GM23338 (cell line): Measurements from ENCODE around the gene FARS2. TPM values are rescaled to one million over a fixed set of nuclear protein-coding genes. Genes with fewer than 3 reads are reported as not detected.

ENCODE experiments used
- ATAC-seq: fragments of 200-7000 bp; cut with Tn5 transposase; 3 replicates; pipeline ENCODE4 v1.9.1; 2020
- DNase-seq: peaks from one replicate; pipeline ENCODE4 v3.0.0-alpha.2; 2015; ENCODE audit warnings: low spot score
- H2AFZ ChIP-seq: fragments of 200-600 bp; sonication (generic); 2 replicates; pipeline ENCODE4 v1.8.0; 2016; ENCODE audit warnings: antibody characterized with exemption, mild to moderate bottlenecking, moderate library complexity
- H3F3A ChIP-seq: fragments of 200-600 bp; sonication (generic); replicated peaks from 2 replicates; pipeline ENCODE4 v1.8.0; 2017; ENCODE audit warnings: antibody characterized with exemption, mixed run types, low read depth
- H3K27ac ChIP-seq: fragments of 200-600 bp; sonication (generic); 2 replicates; pipeline ENCODE4 v1.6.1; 2016; ENCODE audit warnings: low read depth
- H3K27me3 ChIP-seq: fragments of 200-600 bp; sonication (generic); 2 replicates; pipeline ENCODE4 v1.8.0; 2016; ENCODE audit warnings: mild to moderate bottlenecking, mixed run types, moderate library complexity; ENCODE audit not compliant: insufficient read depth
- H3K36me3 ChIP-seq: fragments of 200-600 bp; sonication (generic); 2 replicates; pipeline ENCODE4 v1.8.0; 2016; ENCODE audit warnings: mild to moderate bottlenecking; ENCODE audit not compliant: insufficient read depth
- H3K4me1 ChIP-seq: fragments of 200-600 bp; sonication (generic); 2 replicates; pipeline ENCODE4 v1.8.0; 2016; ENCODE audit warnings: mild to moderate bottlenecking, moderate library complexity; ENCODE audit not compliant: insufficient read depth
- H3K4me2 ChIP-seq: fragments of 200-600 bp; sonication (generic); 2 replicates; pipeline ENCODE4 v1.7.1; 2017; ENCODE audit warnings: mixed run types
- H3K4me3 ChIP-seq: fragments of 200-600 bp; sonication (generic); 2 replicates; pipeline ENCODE4 v1.6.1; 2016; ENCODE audit warnings: mixed run types
- H3K79me2 ChIP-seq: fragments of 200-600 bp; sonication (generic); replicated peaks from 2 replicates; pipeline ENCODE4 v1.8.0; 2017; ENCODE audit warnings: mild to moderate bottlenecking; ENCODE audit not compliant: insufficient read depth
- H3K9me2 ChIP-seq: fragments of 200-600 bp; sonication (generic); 2 replicates; pipeline ENCODE4 v1.8.0; 2017; ENCODE audit not compliant: insufficient read depth
- H4K20me1 ChIP-seq: fragments of 200-600 bp; sonication (generic); replicated peaks from 2 replicates; pipeline ENCODE4 v1.8.0; 2017; ENCODE audit warnings: mild to moderate bottlenecking; ENCODE audit not compliant: insufficient read depth
- H3K27ac Mint-ChIP-seq: 2 replicates; pipeline ENCODE4 v1.8.0; 2020; ENCODE audit warnings: inconsistent platforms, mild to moderate bottlenecking, moderate library complexity, mixed read lengths
- H3K27me3 Mint-ChIP-seq: 3 replicates; pipeline ENCODE4 v1.8.0; 2022; ENCODE audit warnings: low read depth, mild to moderate bottlenecking, moderate library complexity, mixed read lengths, inconsistent platforms; ENCODE audit not compliant: insufficient read depth, poor library complexity
- H3K36me3 Mint-ChIP-seq: 3 replicates; pipeline ENCODE4 v1.8.0; 2021; ENCODE audit warnings: low read depth, mild to moderate bottlenecking, inconsistent platforms, moderate library complexity, mixed read lengths
- H3K4me1 Mint-ChIP-seq: 3 replicates; pipeline ENCODE4 v1.8.0; 2020; ENCODE audit warnings: mild to moderate bottlenecking, inconsistent platforms, mixed read lengths
- H3K4me3 Mint-ChIP-seq: 3 replicates; pipeline ENCODE4 v1.8.0; 2021; ENCODE audit warnings: moderate library complexity, mild to moderate bottlenecking, inconsistent platforms, mixed read lengths
- H3K9me3 Mint-ChIP-seq: 3 replicates; pipeline ENCODE4 v1.8.0; 2020; ENCODE audit warnings: moderate library complexity, mild to moderate bottlenecking, inconsistent platforms, mixed read lengths
- CREB1 ChIP-seq: fragments of 250-450 bp; sonication (Bioruptor Pico); IDR thresholded peaks from 2 replicates; pipeline ENCODE4 v1.5.0; 2020; ENCODE audit warnings: low read depth, mild to moderate bottlenecking, moderate library complexity
- CTCF ChIP-seq, 2 experiments: fragments of 200-600 bp in 1 of 2; sonication (generic) in 1 of 2; conservative IDR thresholded peaks; 2 replicates each; pipeline versions ENCODE4 v1.5.1 to v1.6.1; 2016 to 2017; ENCODE audit warnings: antibody characterized with exemption in 2 of 2, low read depth in 2 of 2, mild to moderate bottlenecking in 2 of 2, moderate library complexity in 1 of 2
- POLR2AphosphoS5 ChIP-seq: IDR thresholded peaks from 2 replicates; pipeline ENCODE4 v1.6.1; 2016; ENCODE audit warnings: antibody characterized with exemption, low read depth
- ZNF331 ChIP-seq: fragments of 250-450 bp; sonication (Bioruptor Pico); IDR thresholded peaks from 2 replicates; pipeline ENCODE4 v1.5.0; 2020; ENCODE audit warnings: low read depth, mild to moderate bottlenecking, moderate library complexity
- polyA plus RNA-seq: library from polyadenylated mRNA; unstranded; fragments of >200 nt; fragmentation: Nextera tagmentation; extraction: Ambion mirVana; gene quantifications from 2 replicates; pipeline ENCODE4 v1.2.1, GENCODE V29; 2016
- total RNA-seq: library from RNA; depleted of rRNA; stranded (reverse); fragments of >200 nt; shearing (Covaris generic); gene quantifications from 2 replicates; pipeline ENCODE4 v1.2.3, GENCODE V29; 2014
- TF ChIP-seq, protein P1 (sequence below): fragments of 250-450 bp; sonication (Bioruptor Pico); IDR thresholded peaks from 2 replicates; pipeline ENCODE4 v1.5.0; 2020; ENCODE audit warnings: mild to moderate bottlenecking, moderate library complexity
- TF ChIP-seq, protein P2 (sequence below): IDR thresholded peaks from 2 replicates; pipeline ENCODE4 v1.6.1; 2016; ENCODE audit warnings: antibody characterized with exemption

The FARS2 gene
- total and polyA plus RNA-seq, 2 experiments from 2014 or later, result 7.6 to 19.0 TPM

DNA sequence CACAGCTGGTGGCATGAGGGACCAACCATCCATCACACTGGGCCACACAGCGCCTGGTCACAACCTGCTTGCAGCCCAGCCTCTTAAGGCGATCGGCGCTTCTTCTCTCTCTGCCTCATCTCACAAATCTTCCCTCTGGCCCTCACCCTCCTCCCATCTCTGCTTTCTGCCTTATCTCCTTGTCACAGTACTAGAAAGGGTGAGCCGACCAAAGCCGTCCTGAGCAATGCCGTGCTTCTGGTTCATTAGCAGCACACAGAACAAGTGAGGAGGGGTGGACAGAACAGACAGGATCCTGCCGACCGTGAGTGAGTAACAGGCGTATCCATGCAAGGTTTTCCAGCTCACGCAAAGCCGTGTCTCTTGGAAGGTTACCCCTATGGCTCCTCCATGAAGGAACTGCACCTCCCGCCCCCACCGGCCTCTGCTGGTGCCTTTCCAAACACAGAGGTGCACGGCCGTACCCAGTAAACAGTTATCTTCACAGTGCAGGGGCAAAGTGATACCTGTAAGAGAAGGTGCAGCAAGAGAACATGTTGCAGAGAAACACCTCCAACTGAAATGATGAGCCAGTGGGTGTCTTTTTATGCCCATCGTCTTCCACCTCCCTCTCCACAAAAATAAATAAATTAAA is 331.7 kb downstream of the FARS2 start (continued):
- TF ChIP-seq, protein P1, sequence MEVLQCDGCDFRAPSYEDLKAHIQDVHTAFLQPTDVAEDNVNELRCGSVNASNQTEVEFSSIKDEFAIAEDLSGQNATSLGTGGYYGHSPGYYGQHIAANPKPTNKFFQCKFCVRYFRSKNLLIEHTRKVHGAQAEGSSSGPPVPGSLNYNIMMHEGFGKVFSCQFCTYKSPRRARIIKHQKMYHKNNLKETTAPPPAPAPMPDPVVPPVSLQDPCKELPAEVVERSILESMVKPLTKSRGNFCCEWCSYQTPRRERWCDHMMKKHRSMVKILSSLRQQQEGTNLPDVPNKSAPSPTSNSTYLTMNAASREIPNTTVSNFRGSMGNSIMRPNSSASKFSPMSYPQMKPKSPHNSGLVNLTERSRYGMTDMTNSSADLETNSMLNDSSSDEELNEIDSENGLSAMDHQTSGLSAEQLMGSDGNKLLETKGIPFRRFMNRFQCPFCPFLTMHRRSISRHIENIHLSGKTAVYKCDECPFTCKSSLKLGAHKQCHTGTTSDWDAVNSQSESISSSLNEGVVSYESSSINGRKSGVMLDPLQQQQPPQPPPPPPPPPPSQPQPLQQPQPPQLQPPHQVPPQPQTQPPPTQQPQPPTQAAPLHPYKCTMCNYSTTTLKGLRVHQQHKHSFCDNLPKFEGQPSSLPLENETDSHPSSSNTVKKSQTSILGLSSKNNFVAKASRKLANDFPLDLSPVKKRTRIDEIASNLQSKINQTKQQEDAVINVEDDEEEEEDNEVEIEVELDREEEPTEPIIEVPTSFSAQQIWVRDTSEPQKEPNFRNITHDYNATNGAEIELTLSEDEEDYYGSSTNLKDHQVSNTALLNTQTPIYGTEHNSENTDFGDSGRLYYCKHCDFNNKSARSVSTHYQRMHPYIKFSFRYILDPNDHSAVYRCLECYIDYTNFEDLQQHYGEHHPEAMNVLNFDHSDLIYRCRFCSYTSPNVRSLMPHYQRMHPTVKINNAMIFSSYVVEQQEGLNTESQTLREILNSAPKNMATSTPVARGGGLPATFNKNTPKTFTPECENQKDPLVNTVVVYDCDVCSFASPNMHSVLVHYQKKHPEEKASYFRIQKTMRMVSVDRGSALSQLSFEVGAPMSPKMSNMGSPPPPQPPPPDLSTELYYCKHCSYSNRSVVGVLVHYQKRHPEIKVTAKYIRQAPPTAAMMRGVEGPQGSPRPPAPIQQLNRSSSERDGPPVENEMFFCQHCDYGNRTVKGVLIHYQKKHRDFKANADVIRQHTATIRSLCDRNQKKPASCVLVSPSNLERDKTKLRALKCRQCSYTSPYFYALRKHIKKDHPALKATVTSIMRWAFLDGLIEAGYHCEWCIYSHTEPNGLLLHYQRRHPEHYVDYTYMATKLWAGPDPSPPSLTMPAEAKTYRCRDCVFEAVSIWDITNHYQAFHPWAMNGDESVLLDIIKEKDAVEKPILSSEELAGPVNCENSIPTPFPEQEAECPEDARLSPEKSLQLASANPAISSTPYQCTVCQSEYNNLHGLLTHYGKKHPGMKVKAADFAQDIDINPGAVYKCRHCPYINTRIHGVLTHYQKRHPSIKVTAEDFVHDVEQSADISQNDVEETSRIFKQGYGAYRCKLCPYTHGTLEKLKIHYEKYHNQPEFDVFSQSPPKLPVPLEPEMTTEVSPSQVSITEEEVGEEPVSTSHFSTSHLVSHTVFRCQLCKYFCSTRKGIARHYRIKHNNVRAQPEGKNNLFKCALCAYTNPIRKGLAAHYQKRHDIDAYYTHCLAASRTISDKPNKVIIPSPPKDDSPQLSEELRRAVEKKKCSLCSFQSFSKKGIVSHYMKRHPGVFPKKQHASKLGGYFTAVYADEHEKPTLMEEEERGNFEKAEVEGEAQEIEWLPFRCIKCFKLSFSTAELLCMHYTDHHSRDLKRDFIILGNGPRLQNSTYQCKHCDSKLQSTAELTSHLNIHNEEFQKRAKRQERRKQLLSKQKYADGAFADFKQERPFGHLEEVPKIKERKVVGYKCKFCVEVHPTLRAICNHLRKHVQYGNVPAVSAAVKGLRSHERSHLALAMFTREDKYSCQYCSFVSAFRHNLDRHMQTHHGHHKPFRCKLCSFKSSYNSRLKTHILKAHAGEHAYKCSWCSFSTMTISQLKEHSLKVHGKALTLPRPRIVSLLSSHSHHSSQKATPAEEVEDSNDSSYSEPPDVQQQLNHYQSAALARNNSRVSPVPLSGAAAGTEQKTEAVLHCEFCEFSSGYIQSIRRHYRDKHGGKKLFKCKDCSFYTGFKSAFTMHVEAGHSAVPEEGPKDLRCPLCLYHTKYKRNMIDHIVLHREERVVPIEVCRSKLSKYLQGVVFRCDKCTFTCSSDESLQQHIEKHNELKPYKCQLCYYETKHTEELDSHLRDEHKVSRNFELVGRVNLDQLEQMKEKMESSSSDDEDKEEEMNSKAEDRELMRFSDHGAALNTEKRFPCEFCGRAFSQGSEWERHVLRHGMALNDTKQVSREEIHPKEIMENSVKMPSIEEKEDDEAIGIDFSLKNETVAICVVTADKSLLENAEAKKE (CRISPR knock-in tag), result no peak
- TF ChIP-seq CREB1 (CRISPR knock-in tag) (no peak), CTCF (conservative IDR thresholded peaks at IDR 0.05; ENCODE audit: low read depth in 2 of 2) (no peak), ZNF331 (CRISPR knock-in tag) (no peak)
- TF ChIP-seq, protein P2, sequence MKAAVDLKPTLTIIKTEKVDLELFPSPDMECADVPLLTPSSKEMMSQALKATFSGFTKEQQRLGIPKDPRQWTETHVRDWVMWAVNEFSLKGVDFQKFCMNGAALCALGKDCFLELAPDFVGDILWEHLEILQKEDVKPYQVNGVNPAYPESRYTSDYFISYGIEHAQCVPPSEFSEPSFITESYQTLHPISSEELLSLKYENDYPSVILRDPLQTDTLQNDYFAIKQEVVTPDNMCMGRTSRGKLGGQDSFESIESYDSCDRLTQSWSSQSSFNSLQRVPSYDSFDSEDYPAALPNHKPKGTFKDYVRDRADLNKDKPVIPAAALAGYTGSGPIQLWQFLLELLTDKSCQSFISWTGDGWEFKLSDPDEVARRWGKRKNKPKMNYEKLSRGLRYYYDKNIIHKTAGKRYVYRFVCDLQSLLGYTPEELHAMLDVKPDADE, result no peak

GRCh38 chr6:5595184-5595583 is 333.9 kb downstream of the FARS2 start:
- H2AFZ ChIP-seq, result no peak overlapping the region
- H3K9me3 Mint-ChIP-seq, result no peaks in the 10 kb centered on the region
- H3K4me1 ChIP-seq, result no peaks in the 10 kb centered on the region
- H3K4me1 Mint-ChIP-seq, result peaks cover 4% of the 10 kb centered on the region; the same call in 1 of the 3 replicates
- no peaks in the 10 kb centered on the region for H3K36me3 Mint-ChIP-seq
- H3K79me2 ChIP-seq, result no peaks in the 10 kb centered on the region
- no peaks in the 10 kb centered on the region; the same call in 1 of the 2 replicates for H3K36me3 ChIP-seq
- TF ChIP-seq, protein P2, result no peak
- TF ChIP-seq POLR2AphosphoS5, result no peak
- TF ChIP-seq CREB1 (CRISPR knock-in tag), result no peak
- H3K4me3 Mint-ChIP-seq, result no peak overlapping the region
- DNase-seq, result no peak
- no peak overlapping the region for H3K4me2 ChIP-seq
- H3K9me2 ChIP-seq, result no peaks in the 10 kb centered on the region
- H3K27ac ChIP-seq, result no peak overlapping the region
- H3K27ac Mint-ChIP-seq, result no peak overlapping the region
- no peaks in the 10 kb centered on the region for H3K27me3 Mint-ChIP-seq
- H3K4me3 ChIP-seq, result no peak overlapping the region
- no peak for ATAC-seq
- no peaks in the 10 kb centered on the region for H4K20me1 ChIP-seq
- no peaks in the 10 kb centered on the region for H3F3A ChIP-seq
- no peaks in the 10 kb centered on the region for H3K27me3 ChIP-seq
